WTC11 (cell line): ENCODE data around the gene TMEM263. TPM values are rescaled to one million over a fixed set of nuclear protein-coding genes. Genes with fewer than 3 reads are reported as not detected.

ENCODE experiments used
- JUN ChIP-seq: sonication (generic); formaldehyde crosslinking; IDR thresholded peaks from 2 replicates; pipeline ENCODE4 v1.8.0; 2023; ENCODE audit warnings: mild to moderate bottlenecking, missing genetic modification reagents
- NFATC4 ChIP-seq: fragments of 250-450 bp; sonication (Bioruptor Pico); IDR thresholded peaks from 2 replicates; pipeline ENCODE4 v1.9.0; 2021; ENCODE audit warnings: mild to moderate bottlenecking
- NFYB ChIP-seq: sonication (generic); formaldehyde crosslinking; conservative IDR thresholded peaks from 2 replicates; pipeline ENCODE4 v1.8.0; 2022; ENCODE audit warnings: low read depth, missing genetic modification reagents
- NR1H2 ChIP-seq: sonication (generic); formaldehyde crosslinking; IDR thresholded peaks from 2 replicates; pipeline ENCODE4 v1.9.0; 2021; ENCODE audit warnings: mild to moderate bottlenecking, moderate library complexity, missing genetic modification reagents
- PRRX2 ChIP-seq: fragments of 250-450 bp; sonication (Bioruptor Pico); IDR thresholded peaks from 2 replicates; pipeline ENCODE4 v1.8.0; 2021; ENCODE audit warnings: mild to moderate bottlenecking
- RORB ChIP-seq: fragments of 250-450 bp; sonication (Bioruptor Pico); IDR thresholded peaks from 2 replicates; pipeline ENCODE4 v1.9.0; 2021; ENCODE audit warnings: mild to moderate bottlenecking
- ZNF671 ChIP-seq: fragments of 250-450 bp; sonication (Bioruptor Pico); IDR thresholded peaks from 2 replicates; pipeline ENCODE4 v1.8.0; 2021; ENCODE audit warnings: mild to moderate bottlenecking
- total RNA-seq: library from RNA; stranded (reverse); gene quantifications from 3 replicates; pipeline ENCODE4 v1.2.3, GENCODE V29; 2021
- TF ChIP-seq, protein P1 (sequence below): fragments of 250-450 bp; sonication (Bioruptor Pico); conservative IDR thresholded peaks from 2 replicates; pipeline ENCODE4 v1.9.0; 2021; ENCODE audit warnings: mild to moderate bottlenecking
- TF ChIP-seq, protein P2 (sequence below): sonication (generic); formaldehyde crosslinking; IDR thresholded peaks from 2 replicates; pipeline ENCODE4 v1.8.1; 2023; ENCODE audit warnings: mild to moderate bottlenecking, missing genetic modification reagents, moderate library complexity
- TF ChIP-seq, protein P3 (sequence below): fragments of 250-450 bp; sonication (Bioruptor Pico); IDR thresholded peaks from 2 replicates; pipeline ENCODE4 v1.9.0; 2021; ENCODE audit warnings: moderate library complexity, mild to moderate bottlenecking, inconsistent platforms, borderline replicate concordance
- TF ChIP-seq, protein P4 (sequence below): sonication (generic); formaldehyde crosslinking; IDR thresholded peaks from 2 replicates; pipeline ENCODE4 v1.8.1; 2023; ENCODE audit warnings: mild to moderate bottlenecking, moderate library complexity, missing genetic modification reagents
- TF ChIP-seq, protein P5 (sequence below): sonication (generic); formaldehyde crosslinking; IDR thresholded peaks from 2 replicates; pipeline ENCODE4 v1.8.0; 2023; ENCODE audit warnings: missing genetic modification reagents, mild to moderate bottlenecking, borderline replicate concordance
- TF ChIP-seq, protein P6 (sequence below): sonication (generic); formaldehyde crosslinking; IDR thresholded peaks from 2 replicates; pipeline ENCODE4 v1.8.0; 2022; ENCODE audit warnings: mild to moderate bottlenecking, missing genetic modification reagents
- TF ChIP-seq, protein P7 (sequence below): sonication (generic); formaldehyde crosslinking; IDR thresholded peaks from 2 replicates; pipeline ENCODE4 v1.8.0; 2023; ENCODE audit warnings: missing genetic modification reagents
- TF ChIP-seq, protein P8 (sequence below): sonication (generic); formaldehyde crosslinking; IDR thresholded peaks from 2 replicates; pipeline ENCODE4 v1.8.1; 2022; ENCODE audit warnings: low read depth, missing genetic modification reagents, borderline replicate concordance
- TF ChIP-seq, protein P9 (sequence below): fragments of 200-600 bp; IDR thresholded peaks from 2 replicates; pipeline ENCODE4 v1.8.0; 2022; ENCODE audit warnings: antibody characterized with exemption
- TF ChIP-seq, protein P10 (sequence below): fragments of 250-450 bp; sonication (Bioruptor Pico); IDR thresholded peaks from 2 replicates; pipeline ENCODE4 v2.1.2; 2022; ENCODE audit warnings: mild to moderate bottlenecking, moderate library complexity
- TF ChIP-seq, protein P11 (sequence below): sonication (generic); formaldehyde crosslinking; IDR thresholded peaks from 2 replicates; pipeline ENCODE4 v1.8.0; 2022; ENCODE audit warnings: mild to moderate bottlenecking, missing genetic modification reagents

The TMEM263 gene
- total RNA-seq, 1 experiment from 2014 or later, result 18.0 TPM

DNA sequence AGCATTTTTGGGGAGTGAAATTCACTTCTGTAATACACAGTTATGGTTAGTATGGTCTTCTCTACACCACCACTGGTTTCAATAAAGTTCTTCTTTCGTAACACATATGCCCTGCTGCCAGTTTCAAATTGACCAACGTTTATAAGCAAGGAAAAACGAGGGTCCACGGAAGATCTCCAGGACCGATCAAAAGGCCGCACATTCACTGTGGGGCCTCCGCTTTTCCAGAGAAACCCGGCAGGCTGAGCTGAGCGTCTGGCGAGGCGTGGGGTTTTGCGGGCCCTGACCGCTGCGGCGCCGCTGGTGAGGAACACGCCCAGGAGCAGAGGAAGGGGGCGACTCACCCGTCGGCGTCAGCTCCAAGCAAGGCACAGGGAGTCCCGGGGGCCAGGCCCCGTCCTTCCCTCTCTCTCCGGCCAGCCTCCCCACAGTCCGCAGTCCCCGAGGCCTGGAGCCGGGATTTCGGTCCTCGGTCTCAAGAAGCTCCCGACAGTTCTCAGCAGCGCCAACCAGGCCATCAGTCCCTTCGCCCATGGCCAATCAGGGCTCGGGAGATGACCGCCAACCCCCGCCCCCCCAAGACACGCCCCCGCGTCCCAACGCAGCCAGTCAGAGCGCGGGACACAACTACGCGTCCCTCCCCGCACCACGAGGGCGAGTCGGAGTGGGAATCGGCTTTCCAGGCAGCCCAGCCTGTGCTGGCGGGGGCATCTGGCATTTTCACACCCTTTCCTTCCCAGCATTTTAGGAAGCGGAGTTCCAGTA lies 31.1 kb downstream of the TMEM263 start, which contains the start of gene MTERF2 (continued):
- TF ChIP-seq, protein P1, sequence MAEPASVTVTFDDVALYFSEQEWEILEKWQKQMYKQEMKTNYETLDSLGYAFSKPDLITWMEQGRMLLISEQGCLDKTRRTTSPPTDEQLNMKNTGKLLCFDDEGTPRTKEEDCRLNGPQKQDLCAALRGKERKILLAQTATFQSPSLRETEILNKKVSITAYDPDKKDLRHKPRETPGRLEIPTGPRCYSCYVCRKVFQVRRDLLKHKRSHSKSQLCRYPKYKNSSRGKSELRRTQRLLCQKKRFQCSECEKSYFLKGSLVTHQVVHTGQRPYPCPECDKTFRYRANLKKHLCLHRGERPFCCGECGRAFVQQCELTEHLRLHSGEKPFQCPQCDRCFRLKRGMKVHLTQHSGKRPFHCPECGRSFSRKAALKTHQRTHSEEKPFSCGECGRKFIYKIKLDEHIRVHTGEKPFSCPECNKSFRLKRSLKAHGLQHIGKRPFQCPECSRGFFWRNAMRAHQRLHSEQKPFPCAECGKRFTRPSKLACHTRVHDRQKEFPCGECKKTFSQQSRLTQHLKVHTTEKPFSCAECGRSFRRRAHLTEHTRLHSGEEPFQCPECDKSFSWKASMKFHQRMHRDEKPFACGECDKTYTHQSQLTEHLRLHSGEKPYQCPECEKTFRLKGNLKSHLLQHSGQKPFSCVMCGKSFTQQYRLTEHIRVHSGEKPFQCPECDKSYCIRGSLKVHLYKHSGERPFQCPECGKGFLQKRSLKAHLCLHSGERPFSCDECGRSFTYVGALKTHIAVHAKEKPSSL, result no peak
- TF ChIP-seq, protein P2, sequence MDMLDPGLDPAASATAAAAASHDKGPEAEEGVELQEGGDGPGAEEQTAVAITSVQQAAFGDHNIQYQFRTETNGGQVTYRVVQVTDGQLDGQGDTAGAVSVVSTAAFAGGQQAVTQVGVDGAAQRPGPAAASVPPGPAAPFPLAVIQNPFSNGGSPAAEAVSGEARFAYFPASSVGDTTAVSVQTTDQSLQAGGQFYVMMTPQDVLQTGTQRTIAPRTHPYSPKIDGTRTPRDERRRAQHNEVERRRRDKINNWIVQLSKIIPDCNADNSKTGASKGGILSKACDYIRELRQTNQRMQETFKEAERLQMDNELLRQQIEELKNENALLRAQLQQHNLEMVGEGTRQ (CRISPR knock-in tag), result no peak
- TF ChIP-seq, protein P3, sequence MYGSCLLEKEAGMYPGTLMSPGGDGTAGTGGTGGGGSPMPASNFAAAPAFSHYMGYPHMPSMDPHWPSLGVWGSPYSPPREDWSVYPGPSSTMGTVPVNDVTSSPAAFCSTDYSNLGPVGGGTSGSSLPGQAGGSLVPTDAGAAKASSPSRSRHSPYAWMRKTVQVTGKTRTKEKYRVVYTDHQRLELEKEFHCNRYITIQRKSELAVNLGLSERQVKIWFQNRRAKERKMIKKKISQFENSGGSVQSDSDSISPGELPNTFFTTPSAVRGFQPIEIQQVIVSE (CRISPR knock-in tag), result no peak
- TF ChIP-seq NFATC4 (CRISPR knock-in tag) (no peak), NR1H2 (no peak), ZNF671 (no peak), RORB (no peak), NFYB (peak; percentile 55), PRRX2 (CRISPR knock-in tag) (no peak), JUN (CRISPR knock-in tag) (no peak)
- TF ChIP-seq, protein P4, sequence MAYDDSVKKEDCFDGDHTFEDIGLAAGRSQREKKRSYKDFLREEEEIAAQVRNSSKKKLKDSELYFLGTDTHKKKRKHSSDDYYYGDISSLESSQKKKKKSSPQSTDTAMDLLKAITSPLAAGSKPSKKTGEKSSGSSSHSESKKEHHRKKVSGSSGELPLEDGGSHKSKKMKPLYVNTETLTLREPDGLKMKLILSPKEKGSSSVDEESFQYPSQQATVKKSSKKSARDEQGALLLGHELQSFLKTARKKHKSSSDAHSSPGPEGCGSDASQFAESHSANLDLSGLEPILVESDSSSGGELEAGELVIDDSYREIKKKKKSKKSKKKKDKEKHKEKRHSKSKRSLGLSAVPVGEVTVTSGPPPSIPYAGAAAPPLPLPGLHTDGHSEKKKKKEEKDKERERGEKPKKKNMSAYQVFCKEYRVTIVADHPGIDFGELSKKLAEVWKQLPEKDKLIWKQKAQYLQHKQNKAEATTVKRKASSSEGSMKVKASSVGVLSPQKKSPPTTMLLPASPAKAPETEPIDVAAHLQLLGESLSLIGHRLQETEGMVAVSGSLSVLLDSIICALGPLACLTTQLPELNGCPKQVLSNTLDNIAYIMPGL (CRISPR knock-in tag), result peak; percentile 62; the same call in 1 of the 2 replicates
- TF ChIP-seq, protein P5, sequence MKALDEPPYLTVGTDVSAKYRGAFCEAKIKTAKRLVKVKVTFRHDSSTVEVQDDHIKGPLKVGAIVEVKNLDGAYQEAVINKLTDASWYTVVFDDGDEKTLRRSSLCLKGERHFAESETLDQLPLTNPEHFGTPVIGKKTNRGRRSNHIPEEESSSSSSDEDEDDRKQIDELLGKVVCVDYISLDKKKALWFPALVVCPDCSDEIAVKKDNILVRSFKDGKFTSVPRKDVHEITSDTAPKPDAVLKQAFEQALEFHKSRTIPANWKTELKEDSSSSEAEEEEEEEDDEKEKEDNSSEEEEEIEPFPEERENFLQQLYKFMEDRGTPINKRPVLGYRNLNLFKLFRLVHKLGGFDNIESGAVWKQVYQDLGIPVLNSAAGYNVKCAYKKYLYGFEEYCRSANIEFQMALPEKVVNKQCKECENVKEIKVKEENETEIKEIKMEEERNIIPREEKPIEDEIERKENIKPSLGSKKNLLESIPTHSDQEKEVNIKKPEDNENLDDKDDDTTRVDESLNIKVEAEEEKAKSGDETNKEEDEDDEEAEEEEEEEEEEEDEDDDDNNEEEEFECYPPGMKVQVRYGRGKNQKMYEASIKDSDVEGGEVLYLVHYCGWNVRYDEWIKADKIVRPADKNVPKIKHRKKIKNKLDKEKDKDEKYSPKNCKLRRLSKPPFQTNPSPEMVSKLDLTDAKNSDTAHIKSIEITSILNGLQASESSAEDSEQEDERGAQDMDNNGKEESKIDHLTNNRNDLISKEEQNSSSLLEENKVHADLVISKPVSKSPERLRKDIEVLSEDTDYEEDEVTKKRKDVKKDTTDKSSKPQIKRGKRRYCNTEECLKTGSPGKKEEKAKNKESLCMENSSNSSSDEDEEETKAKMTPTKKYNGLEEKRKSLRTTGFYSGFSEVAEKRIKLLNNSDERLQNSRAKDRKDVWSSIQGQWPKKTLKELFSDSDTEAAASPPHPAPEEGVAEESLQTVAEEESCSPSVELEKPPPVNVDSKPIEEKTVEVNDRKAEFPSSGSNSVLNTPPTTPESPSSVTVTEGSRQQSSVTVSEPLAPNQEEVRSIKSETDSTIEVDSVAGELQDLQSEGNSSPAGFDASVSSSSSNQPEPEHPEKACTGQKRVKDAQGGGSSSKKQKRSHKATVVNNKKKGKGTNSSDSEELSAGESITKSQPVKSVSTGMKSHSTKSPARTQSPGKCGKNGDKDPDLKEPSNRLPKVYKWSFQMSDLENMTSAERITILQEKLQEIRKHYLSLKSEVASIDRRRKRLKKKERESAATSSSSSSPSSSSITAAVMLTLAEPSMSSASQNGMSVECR (CRISPR knock-in tag), result peak; percentile 68; the same call in 1 of the 2 replicates
- TF ChIP-seq, protein P6, sequence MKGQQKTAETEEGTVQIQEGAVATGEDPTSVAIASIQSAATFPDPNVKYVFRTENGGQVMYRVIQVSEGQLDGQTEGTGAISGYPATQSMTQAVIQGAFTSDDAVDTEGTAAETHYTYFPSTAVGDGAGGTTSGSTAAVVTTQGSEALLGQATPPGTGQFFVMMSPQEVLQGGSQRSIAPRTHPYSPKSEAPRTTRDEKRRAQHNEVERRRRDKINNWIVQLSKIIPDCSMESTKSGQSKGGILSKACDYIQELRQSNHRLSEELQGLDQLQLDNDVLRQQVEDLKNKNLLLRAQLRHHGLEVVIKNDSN (CRISPR knock-in tag), result no peak; the same call in 1 of the 2 replicates
- TF ChIP-seq, protein P7, sequence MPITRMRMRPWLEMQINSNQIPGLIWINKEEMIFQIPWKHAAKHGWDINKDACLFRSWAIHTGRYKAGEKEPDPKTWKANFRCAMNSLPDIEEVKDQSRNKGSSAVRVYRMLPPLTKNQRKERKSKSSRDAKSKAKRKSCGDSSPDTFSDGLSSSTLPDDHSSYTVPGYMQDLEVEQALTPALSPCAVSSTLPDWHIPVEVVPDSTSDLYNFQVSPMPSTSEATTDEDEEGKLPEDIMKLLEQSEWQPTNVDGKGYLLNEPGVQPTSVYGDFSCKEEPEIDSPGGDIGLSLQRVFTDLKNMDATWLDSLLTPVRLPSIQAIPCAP (CRISPR knock-in tag), result no peak
- TF ChIP-seq, protein P8, sequence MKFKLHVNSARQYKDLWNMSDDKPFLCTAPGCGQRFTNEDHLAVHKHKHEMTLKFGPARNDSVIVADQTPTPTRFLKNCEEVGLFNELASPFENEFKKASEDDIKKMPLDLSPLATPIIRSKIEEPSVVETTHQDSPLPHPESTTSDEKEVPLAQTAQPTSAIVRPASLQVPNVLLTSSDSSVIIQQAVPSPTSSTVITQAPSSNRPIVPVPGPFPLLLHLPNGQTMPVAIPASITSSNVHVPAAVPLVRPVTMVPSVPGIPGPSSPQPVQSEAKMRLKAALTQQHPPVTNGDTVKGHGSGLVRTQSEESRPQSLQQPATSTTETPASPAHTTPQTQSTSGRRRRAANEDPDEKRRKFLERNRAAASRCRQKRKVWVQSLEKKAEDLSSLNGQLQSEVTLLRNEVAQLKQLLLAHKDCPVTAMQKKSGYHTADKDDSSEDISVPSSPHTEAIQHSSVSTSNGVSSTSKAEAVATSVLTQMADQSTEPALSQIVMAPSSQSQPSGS (CRISPR knock-in tag), result no peak
- TF ChIP-seq, protein P9, sequence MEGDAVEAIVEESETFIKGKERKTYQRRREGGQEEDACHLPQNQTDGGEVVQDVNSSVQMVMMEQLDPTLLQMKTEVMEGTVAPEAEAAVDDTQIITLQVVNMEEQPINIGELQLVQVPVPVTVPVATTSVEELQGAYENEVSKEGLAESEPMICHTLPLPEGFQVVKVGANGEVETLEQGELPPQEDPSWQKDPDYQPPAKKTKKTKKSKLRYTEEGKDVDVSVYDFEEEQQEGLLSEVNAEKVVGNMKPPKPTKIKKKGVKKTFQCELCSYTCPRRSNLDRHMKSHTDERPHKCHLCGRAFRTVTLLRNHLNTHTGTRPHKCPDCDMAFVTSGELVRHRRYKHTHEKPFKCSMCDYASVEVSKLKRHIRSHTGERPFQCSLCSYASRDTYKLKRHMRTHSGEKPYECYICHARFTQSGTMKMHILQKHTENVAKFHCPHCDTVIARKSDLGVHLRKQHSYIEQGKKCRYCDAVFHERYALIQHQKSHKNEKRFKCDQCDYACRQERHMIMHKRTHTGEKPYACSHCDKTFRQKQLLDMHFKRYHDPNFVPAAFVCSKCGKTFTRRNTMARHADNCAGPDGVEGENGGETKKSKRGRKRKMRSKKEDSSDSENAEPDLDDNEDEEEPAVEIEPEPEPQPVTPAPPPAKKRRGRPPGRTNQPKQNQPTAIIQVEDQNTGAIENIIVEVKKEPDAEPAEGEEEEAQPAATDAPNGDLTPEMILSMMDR, result no peak
- TF ChIP-seq, protein P10, sequence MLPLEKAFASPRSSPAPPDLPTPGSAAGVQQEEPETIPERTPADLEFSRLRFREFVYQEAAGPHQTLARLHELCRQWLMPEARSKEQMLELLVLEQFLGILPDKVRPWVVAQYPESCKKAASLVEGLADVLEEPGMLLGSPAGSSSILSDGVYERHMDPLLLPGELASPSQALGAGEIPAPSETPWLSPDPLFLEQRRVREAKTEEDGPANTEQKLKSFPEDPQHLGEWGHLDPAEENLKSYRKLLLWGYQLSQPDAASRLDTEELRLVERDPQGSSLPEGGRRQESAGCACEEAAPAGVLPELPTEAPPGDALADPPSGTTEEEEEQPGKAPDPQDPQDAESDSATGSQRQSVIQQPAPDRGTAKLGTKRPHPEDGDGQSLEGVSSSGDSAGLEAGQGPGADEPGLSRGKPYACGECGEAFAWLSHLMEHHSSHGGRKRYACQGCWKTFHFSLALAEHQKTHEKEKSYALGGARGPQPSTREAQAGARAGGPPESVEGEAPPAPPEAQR (CRISPR knock-in tag), result no peak
- TF ChIP-seq, protein P11, sequence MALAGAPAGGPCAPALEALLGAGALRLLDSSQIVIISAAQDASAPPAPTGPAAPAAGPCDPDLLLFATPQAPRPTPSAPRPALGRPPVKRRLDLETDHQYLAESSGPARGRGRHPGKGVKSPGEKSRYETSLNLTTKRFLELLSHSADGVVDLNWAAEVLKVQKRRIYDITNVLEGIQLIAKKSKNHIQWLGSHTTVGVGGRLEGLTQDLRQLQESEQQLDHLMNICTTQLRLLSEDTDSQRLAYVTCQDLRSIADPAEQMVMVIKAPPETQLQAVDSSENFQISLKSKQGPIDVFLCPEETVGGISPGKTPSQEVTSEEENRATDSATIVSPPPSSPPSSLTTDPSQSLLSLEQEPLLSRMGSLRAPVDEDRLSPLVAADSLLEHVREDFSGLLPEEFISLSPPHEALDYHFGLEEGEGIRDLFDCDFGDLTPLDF (CRISPR knock-in tag), result peak; percentile 51; the same call in 1 of the 2 replicates
